Heart left ventricle (tissue), 13 donors: Measurements from ENCODE around the gene LRRTM4.

Experiments used
- POLR2A ChIP-seq, 2 donors: fragments of 450-650 bp; IDR thresholded peaks; one replicate each; pipeline ENCODE4 v1.6.1; 2017; ENCODE audit warnings: antibody characterized with exemption in 2 of 2, mild to moderate bottlenecking in 2 of 2, moderate library complexity in 2 of 2
- TF ChIP-seq, protein P1 (sequence below), 12 donors: fragments of 200-600 bp; sonication (generic) in 4 of 12; IDR thresholded peaks; one replicate each; pipeline versions ENCODE4 v1.5.0 to v1.8.0; 2018 to 2022; ENCODE audit warnings: antibody characterized with exemption in 12 of 12, mild to moderate bottlenecking in 5 of 12
- donor health status: ischemic (EF 13 %, LVEDD 7.1; RV severe dilation, severe dysfunction).
- donor health status: DM: no; HTN: yes; CAD: no.
- donor health status: DM: no; HTN: no; CAD: no.
- donor health status: ischemic (EF 25% LVEDD 6.9; RV normal size, moderate dysfunction).
- donor health status: ischemic (EF 25% LVEDD 5.7; RV mildly dilated, moderate dysfunction).
- donor health status: ischemic (EF 35%, LVEDD 5.7; RV mildly dilated, moderate dysfunction).
- donor health status: nonischemic (EF 11% LVEDD 7.7; RV severe dilation, severe dysfunction).
- donor health status: DM: yes; HTN: yes; CAD: no.
- donor health status: PGD.
- donor health status: ischemic (EF 29% LVEDD 5.4; RV normal size, mild dysfunction).
- donor health status: nonischemic (EF 23%, LVEDD 6.1; RV moderate dilation, normal function).

GRCh38 chr2:76748581-76749296 lies 773.4 kb downstream of the LRRTM4 start:
- TF ChIP-seq, protein P1, sequence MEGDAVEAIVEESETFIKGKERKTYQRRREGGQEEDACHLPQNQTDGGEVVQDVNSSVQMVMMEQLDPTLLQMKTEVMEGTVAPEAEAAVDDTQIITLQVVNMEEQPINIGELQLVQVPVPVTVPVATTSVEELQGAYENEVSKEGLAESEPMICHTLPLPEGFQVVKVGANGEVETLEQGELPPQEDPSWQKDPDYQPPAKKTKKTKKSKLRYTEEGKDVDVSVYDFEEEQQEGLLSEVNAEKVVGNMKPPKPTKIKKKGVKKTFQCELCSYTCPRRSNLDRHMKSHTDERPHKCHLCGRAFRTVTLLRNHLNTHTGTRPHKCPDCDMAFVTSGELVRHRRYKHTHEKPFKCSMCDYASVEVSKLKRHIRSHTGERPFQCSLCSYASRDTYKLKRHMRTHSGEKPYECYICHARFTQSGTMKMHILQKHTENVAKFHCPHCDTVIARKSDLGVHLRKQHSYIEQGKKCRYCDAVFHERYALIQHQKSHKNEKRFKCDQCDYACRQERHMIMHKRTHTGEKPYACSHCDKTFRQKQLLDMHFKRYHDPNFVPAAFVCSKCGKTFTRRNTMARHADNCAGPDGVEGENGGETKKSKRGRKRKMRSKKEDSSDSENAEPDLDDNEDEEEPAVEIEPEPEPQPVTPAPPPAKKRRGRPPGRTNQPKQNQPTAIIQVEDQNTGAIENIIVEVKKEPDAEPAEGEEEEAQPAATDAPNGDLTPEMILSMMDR (IDR thresholded peaks at IDR 0.05) = no peak
- no peak for TF ChIP-seq POLR2A (IDR thresholded peaks at IDR 0.05)
